ENCODE measurements around the gene SMPD2.

Gene SMPD2

GRCh38 chr6:109440331-109441068, at the start of gene SMPD2, which contains the start of gene PPIL6:
TSS of gene SMPD2 (plus strand) at chr6:109440724. CDS start at chr6:109441122, 398 bp downstream.
TSS of gene PPIL6 (minus strand) at chr6:109440628. CDS start at chr6:109440590, 38 bp downstream.
- Mint-ChIP-seq H3K9me3 (no peaks in the 10 kb centered on the region), H3K36me3 (ENCODE audit: low read depth) (peaks cover 21% of the 10 kb centered on the region), H3K4me3 (peak within 1 kb of the TSS; percentile 93), H3K27me3 (no peaks in the 10 kb centered on the region), H3K4me1 (ENCODE audit: low read depth) (peaks cover 28% of the 10 kb centered on the region), H3K27ac (peak within 1 kb of the TSS; percentile 82)

- H3K27ac Mint-ChIP-seq = no peak overlapping the region
- H3K27me3 Mint-ChIP-seq = no peaks in the 10 kb centered on the region
- H3K36me3 Mint-ChIP-seq (ENCODE audit: low read depth) = no peaks in the 10 kb centered on the region
- no peak overlapping the region for H3K4me3 Mint-ChIP-seq
- H3K4me1 Mint-ChIP-seq (ENCODE audit: low read depth) = peaks cover 11% of the 10 kb centered on the region
- no peaks in the 10 kb centered on the region for H3K9me3 Mint-ChIP-seq
These were observed 47.2 kb upstream of the SMPD2 start for GRCh38 chr6:109393157-109393885.

- no peak overlapping the region for H3K27ac Mint-ChIP-seq
- peaks cover 11% of the 10 kb centered on the region for H3K4me1 Mint-ChIP-seq (ENCODE audit: low read depth)
- no peak overlapping the region for H3K4me3 Mint-ChIP-seq
- no peaks in the 10 kb centered on the region for H3K9me3 Mint-ChIP-seq
- no peaks in the 10 kb centered on the region for H3K27me3 Mint-ChIP-seq
- H3K36me3 Mint-ChIP-seq (ENCODE audit: low read depth) = no peaks in the 10 kb centered on the region
These were observed 46.6 kb upstream of the SMPD2 start for GRCh38 chr6:109393886-109394281.

- Mint-ChIP-seq H3K4me1 (ENCODE audit: low read depth) (peaks cover 5% of the 10 kb centered on the region), H3K36me3 (ENCODE audit: low read depth) (no peaks in the 10 kb centered on the region), H3K27me3 (no peaks in the 10 kb centered on the region), H3K4me3 (no peak overlapping the region), H3K27ac (no peak overlapping the region), H3K9me3 (no peaks in the 10 kb centered on the region)
These were observed 44.3 kb upstream of the SMPD2 start for GRCh38 chr6:109396046-109396718.

GRCh38 chr6:109397020-109397419, 43.5 kb upstream of the SMPD2 start:
- H3K36me3 Mint-ChIP-seq (ENCODE audit: low read depth) = no peaks in the 10 kb centered on the region
- H3K9me3 Mint-ChIP-seq = no peaks in the 10 kb centered on the region
- no peaks in the 10 kb centered on the region for H3K27me3 Mint-ChIP-seq
- H3K27ac Mint-ChIP-seq = no peak overlapping the region
- H3K4me3 Mint-ChIP-seq = no peak overlapping the region
- H3K4me1 Mint-ChIP-seq (ENCODE audit: low read depth) = peaks cover 5% of the 10 kb centered on the region

- Mint-ChIP-seq H3K27ac (no peak overlapping the region), H3K4me1 (ENCODE audit: low read depth) (no peaks in the 10 kb centered on the region), H3K27me3 (no peaks in the 10 kb centered on the region), H3K9me3 (no peaks in the 10 kb centered on the region), H3K4me3 (no peak overlapping the region), H3K36me3 (ENCODE audit: low read depth) (no peaks in the 10 kb centered on the region)
These were observed 34.3 kb upstream of the SMPD2 start for GRCh38 chr6:109406196-109406595.

- no peaks in the 10 kb centered on the region for H3K9me3 Mint-ChIP-seq
- no peaks in the 10 kb centered on the region for H3K36me3 Mint-ChIP-seq (ENCODE audit: low read depth)
- H3K4me3 Mint-ChIP-seq = no peak overlapping the region
- no peaks in the 10 kb centered on the region for H3K27me3 Mint-ChIP-seq
- no peaks in the 10 kb centered on the region for H3K4me1 Mint-ChIP-seq (ENCODE audit: low read depth)
- no peak overlapping the region for H3K27ac Mint-ChIP-seq
These were observed 29.5 kb upstream of the SMPD2 start for GRCh38 chr6:109411034-109411433.

- H3K27me3 Mint-ChIP-seq = no peaks in the 10 kb centered on the region
- no peak overlapping the region for H3K4me3 Mint-ChIP-seq
- no peaks in the 10 kb centered on the region for H3K36me3 Mint-ChIP-seq (ENCODE audit: low read depth)
- no peaks in the 10 kb centered on the region for H3K4me1 Mint-ChIP-seq (ENCODE audit: low read depth)
- H3K27ac Mint-ChIP-seq = no peak overlapping the region
- H3K9me3 Mint-ChIP-seq = no peaks in the 10 kb centered on the region
These were observed 22.9 kb upstream of the SMPD2 start for GRCh38 chr6:109417646-109418045.

GRCh38 chr6:109420751-109421150, 19.8 kb upstream of the SMPD2 start:
- Mint-ChIP-seq H3K36me3 (ENCODE audit: low read depth) (no peaks in the 10 kb centered on the region), H3K27me3 (no peaks in the 10 kb centered on the region), H3K27ac (no peak overlapping the region), H3K4me1 (ENCODE audit: low read depth) (peaks cover 6% of the 10 kb centered on the region), H3K4me3 (no peak overlapping the region), H3K9me3 (no peaks in the 10 kb centered on the region)

- Mint-ChIP-seq H3K36me3 (ENCODE audit: low read depth) (no peaks in the 10 kb centered on the region), H3K4me3 (no peak overlapping the region), H3K27ac (no peak overlapping the region), H3K4me1 (ENCODE audit: low read depth) (peaks cover 11% of the 10 kb centered on the region), H3K27me3 (no peaks in the 10 kb centered on the region), H3K9me3 (no peaks in the 10 kb centered on the region)
These were observed 19.3 kb upstream of the SMPD2 start for GRCh38 chr6:109421184-109421583.

GRCh38 chr6:109424946-109425345, 15.6 kb upstream of the SMPD2 start:
- no peaks in the 10 kb centered on the region for H3K9me3 Mint-ChIP-seq
- H3K4me3 Mint-ChIP-seq = no peak overlapping the region
- no peaks in the 10 kb centered on the region for H3K36me3 Mint-ChIP-seq (ENCODE audit: low read depth)
- H3K4me1 Mint-ChIP-seq (ENCODE audit: low read depth) = peaks cover 11% of the 10 kb centered on the region
- no peak overlapping the region for H3K27ac Mint-ChIP-seq
- peaks cover 3% of the 10 kb centered on the region for H3K27me3 Mint-ChIP-seq

GRCh38 chr6:109428889-109429477, 11.5 kb upstream of the SMPD2 start:
- H3K27me3 Mint-ChIP-seq = peaks cover 3% of the 10 kb centered on the region
- no peaks in the 10 kb centered on the region for H3K36me3 Mint-ChIP-seq (ENCODE audit: low read depth)
- no peak overlapping the region for H3K27ac Mint-ChIP-seq
- no peak overlapping the region for H3K4me3 Mint-ChIP-seq
- H3K4me1 Mint-ChIP-seq (ENCODE audit: low read depth) = peaks cover 11% of the 10 kb centered on the region
- no peaks in the 10 kb centered on the region for H3K9me3 Mint-ChIP-seq

- Mint-ChIP-seq H3K27ac (no peak overlapping the region), H3K4me3 (no peak overlapping the region), H3K27me3 (peaks cover 3% of the 10 kb centered on the region), H3K9me3 (no peaks in the 10 kb centered on the region), H3K4me1 (ENCODE audit: low read depth) (peaks cover 11% of the 10 kb centered on the region), H3K36me3 (ENCODE audit: low read depth) (no peaks in the 10 kb centered on the region)
These were observed 11.0 kb upstream of the SMPD2 start for GRCh38 chr6:109429496-109429895.

- H3K4me3 Mint-ChIP-seq = no peak overlapping the region
- no peaks in the 10 kb centered on the region for H3K27me3 Mint-ChIP-seq
- H3K9me3 Mint-ChIP-seq = no peaks in the 10 kb centered on the region
- no peaks in the 10 kb centered on the region for H3K4me1 Mint-ChIP-seq (ENCODE audit: low read depth)
- no peaks in the 10 kb centered on the region for H3K36me3 Mint-ChIP-seq (ENCODE audit: low read depth)
- H3K27ac Mint-ChIP-seq = no peak overlapping the region
These were observed 6.1 kb upstream of the SMPD2 start for GRCh38 chr6:109434456-109434855.

- no peaks in the 10 kb centered on the region for H3K9me3 Mint-ChIP-seq
- no peaks in the 10 kb centered on the region for H3K36me3 Mint-ChIP-seq (ENCODE audit: low read depth)
- no peak overlapping the region for H3K4me3 Mint-ChIP-seq
- H3K27ac Mint-ChIP-seq = no peak overlapping the region
- peaks cover 5% of the 10 kb centered on the region for H3K4me1 Mint-ChIP-seq (ENCODE audit: low read depth)
- no peaks in the 10 kb centered on the region for H3K27me3 Mint-ChIP-seq
These were observed 4.5 kb upstream of the SMPD2 start for GRCh38 chr6:109436041-109436440.

Measured in stimulated activated naive CD8-positive, alpha-beta T cell treated with anti-CD3 and anti-CD28 coated beads, Interleukin-15, Interleukin-2, amounts not matched to agents 100 ng/mL and 50 ng/mL, for 24 hours (primary cell).